ENCODE results near the gene YBX3.

The YBX3 gene

GRCh38 chr12:10716277-10716676 is 6.8 kb downstream of the YBX3 start:
- peaks cover 28% of the 10 kb centered on the region for H3K36me3 ChIP-seq (ENCODE audit: insufficient read depth, low read length)

GRCh38 chr12:10715491-10715890 is 7.6 kb downstream of the YBX3 start:
- H3K36me3 ChIP-seq (ENCODE audit: insufficient read depth, low read length), result peaks cover 28% of the 10 kb centered on the region
- no peak overlapping the region for H3K9ac ChIP-seq (ENCODE audit: low read depth, low read length)
- H3K4me1 ChIP-seq (ENCODE audit: insufficient read depth, low read length), result peaks cover 38% of the 10 kb centered on the region
- no peaks in the 10 kb centered on the region for H3K9me3 ChIP-seq (ENCODE audit: control insufficient read depth, insufficient read depth, low read length)

More at GRCh38 chr12:10716277-10716676, 6.8 kb downstream of the YBX3 start:
- H3K4me1 ChIP-seq (ENCODE audit: insufficient read depth, low read length), result peaks cover 38% of the 10 kb centered on the region
- no peak overlapping the region for H3K9ac ChIP-seq (ENCODE audit: low read depth, low read length)
- no peaks in the 10 kb centered on the region for H3K9me3 ChIP-seq (ENCODE audit: control insufficient read depth, insufficient read depth, low read length)

GRCh38 chr12:10709808-10710207 is 13.3 kb downstream of the YBX3 start:
- Histone ChIP-seq H3K9me3 (ENCODE audit: control insufficient read depth, insufficient read depth, low read length) (no peaks in the 10 kb centered on the region), H3K9ac (ENCODE audit: low read depth, low read length) (no peak overlapping the region), H3K4me1 (ENCODE audit: insufficient read depth, low read length) (no peaks in the 10 kb centered on the region), H3K36me3 (ENCODE audit: insufficient read depth, low read length) (peaks cover 55% of the 10 kb centered on the region)

- Histone ChIP-seq H3K4me1 (ENCODE audit: insufficient read depth, low read length) (no peaks in the 10 kb centered on the region), H3K9me3 (ENCODE audit: control insufficient read depth, insufficient read depth, low read length) (no peaks in the 10 kb centered on the region), H3K36me3 (ENCODE audit: insufficient read depth, low read length) (peaks cover 58% of the 10 kb centered on the region), H3K9ac (ENCODE audit: low read depth, low read length) (no peak overlapping the region)
These were observed 14.3 kb downstream of the YBX3 start for GRCh38 chr12:10708862-10709261.

- Histone ChIP-seq H3K4me1 (ENCODE audit: insufficient read depth, low read length) (no peaks in the 10 kb centered on the region), H3K36me3 (ENCODE audit: insufficient read depth, low read length) (peaks cover 61% of the 10 kb centered on the region), H3K9ac (ENCODE audit: low read depth, low read length) (no peak overlapping the region)
These were observed 17.5 kb downstream of the YBX3 start for GRCh38 chr12:10705655-10706054.

GRCh38 chr12:10701843-10702242 is 21.3 kb downstream of the YBX3 start:
- Histone ChIP-seq H3K9ac (ENCODE audit: low read depth, low read length) (no peak overlapping the region), H3K36me3 (ENCODE audit: insufficient read depth, low read length) (peaks cover 37% of the 10 kb centered on the region), H3K4me1 (ENCODE audit: insufficient read depth, low read length) (no peaks in the 10 kb centered on the region), H3K9me3 (ENCODE audit: control insufficient read depth, insufficient read depth, low read length) (no peaks in the 10 kb centered on the region)

More at GRCh38 chr12:10705655-10706054, 17.5 kb downstream of the YBX3 start:
- no peaks in the 10 kb centered on the region for H3K9me3 ChIP-seq (ENCODE audit: control insufficient read depth, insufficient read depth, low read length)

- Histone ChIP-seq H3K4me1 (ENCODE audit: insufficient read depth, low read length) (no peaks in the 10 kb centered on the region), H3K9ac (ENCODE audit: low read depth, low read length) (no peak overlapping the region), H3K9me3 (ENCODE audit: control insufficient read depth, insufficient read depth, low read length) (no peaks in the 10 kb centered on the region), H3K36me3 (ENCODE audit: insufficient read depth, low read length) (peaks cover 33% of the 10 kb centered on the region)
These were observed 21.9 kb downstream of the YBX3 start for GRCh38 chr12:10701131-10701681.

GRCh38 chr12:10700581-10700980 is 22.5 kb downstream of the YBX3 start:
- no peaks in the 10 kb centered on the region for H3K9me3 ChIP-seq (ENCODE audit: control insufficient read depth, insufficient read depth, low read length)
- H3K4me1 ChIP-seq (ENCODE audit: insufficient read depth, low read length), result no peaks in the 10 kb centered on the region
- H3K9ac ChIP-seq (ENCODE audit: low read depth, low read length), result no peak overlapping the region
- peaks cover 26% of the 10 kb centered on the region for H3K36me3 ChIP-seq (ENCODE audit: insufficient read depth, low read length)

GRCh38 chr12:10697862-10698261 is 25.3 kb downstream of the YBX3 start:
- Histone ChIP-seq H3K4me1 (ENCODE audit: insufficient read depth, low read length) (no peaks in the 10 kb centered on the region), H3K36me3 (ENCODE audit: insufficient read depth, low read length) (peaks cover 15% of the 10 kb centered on the region), H3K9ac (ENCODE audit: low read depth, low read length) (no peak overlapping the region), H3K9me3 (ENCODE audit: control insufficient read depth, insufficient read depth, low read length) (no peaks in the 10 kb centered on the region)

GRCh38 chr12:10697156-10697555 is 26.0 kb downstream of the YBX3 start:
- Histone ChIP-seq H3K9ac (ENCODE audit: low read depth, low read length) (no peak overlapping the region), H3K9me3 (ENCODE audit: control insufficient read depth, insufficient read depth, low read length) (no peaks in the 10 kb centered on the region), H3K36me3 (ENCODE audit: insufficient read depth, low read length) (peaks cover 15% of the 10 kb centered on the region), H3K4me1 (ENCODE audit: insufficient read depth, low read length) (no peaks in the 10 kb centered on the region)

GRCh38 chr12:10690906-10691305 is 32.2 kb downstream of the YBX3 start:
- no peaks in the 10 kb centered on the region for H3K4me1 ChIP-seq (ENCODE audit: insufficient read depth, low read length)

GRCh38 chr12:10689146-10689545 is 34.0 kb downstream of the YBX3 start:
- Histone ChIP-seq H3K36me3 (ENCODE audit: insufficient read depth, low read length) (no peaks in the 10 kb centered on the region; the same call in 1 of the 2 replicates), H3K4me1 (ENCODE audit: insufficient read depth, low read length) (no peaks in the 10 kb centered on the region), H3K9ac (ENCODE audit: low read depth, low read length) (no peak overlapping the region), H3K9me3 (ENCODE audit: control insufficient read depth, insufficient read depth, low read length) (no peaks in the 10 kb centered on the region)

More at GRCh38 chr12:10690906-10691305, 32.2 kb downstream of the YBX3 start:
- no peaks in the 10 kb centered on the region; the same call in 1 of the 2 replicates for H3K36me3 ChIP-seq (ENCODE audit: insufficient read depth, low read length)
- H3K9me3 ChIP-seq (ENCODE audit: control insufficient read depth, insufficient read depth, low read length), result no peaks in the 10 kb centered on the region
- no peak overlapping the region for H3K9ac ChIP-seq (ENCODE audit: low read depth, low read length)

GRCh38 chr12:10688042-10688441 is 35.1 kb downstream of the YBX3 start:
- Histone ChIP-seq H3K9me3 (ENCODE audit: control insufficient read depth, insufficient read depth, low read length) (no peaks in the 10 kb centered on the region), H3K4me1 (ENCODE audit: insufficient read depth, low read length) (no peaks in the 10 kb centered on the region), H3K36me3 (ENCODE audit: insufficient read depth, low read length) (no peaks in the 10 kb centered on the region; the same call in 1 of the 2 replicates), H3K9ac (ENCODE audit: low read depth, low read length) (no peak overlapping the region)

GRCh38 chr12:10673659-10674384 is 49.3 kb downstream of the YBX3 start, which contains the start of gene STYK1:
STYK1 (minus strand) TSS chr12:10674052; CDS start chr12:10634618, 39,434 bp downstream.
- Histone ChIP-seq H3K9ac (ENCODE audit: low read depth, low read length) (peak within 1 kb of the TSS; percentile 83; the same call in 1 of the 2 replicates), H3K4me1 (ENCODE audit: insufficient read depth, low read length) (peaks cover 4% of the 10 kb centered on the region; the same call in 1 of the 2 replicates), H3K9me3 (ENCODE audit: control insufficient read depth, insufficient read depth, low read length) (no peaks in the 10 kb centered on the region), H3K36me3 (ENCODE audit: insufficient read depth, low read length) (no peaks in the 10 kb centered on the region; the same call in 1 of the 2 replicates)

Measured in ES-I3 (cell line).